NK-92 (cell line): ENCODE results near the gene FFAR4.

Experiments
- DNase-seq: peaks from one replicate; lab custom pipeline; 2025; ENCODE audit not compliant: unreplicated experiment; lab: John Stamatoyannopoulos, UW

Gene FFAR4

DNA sequence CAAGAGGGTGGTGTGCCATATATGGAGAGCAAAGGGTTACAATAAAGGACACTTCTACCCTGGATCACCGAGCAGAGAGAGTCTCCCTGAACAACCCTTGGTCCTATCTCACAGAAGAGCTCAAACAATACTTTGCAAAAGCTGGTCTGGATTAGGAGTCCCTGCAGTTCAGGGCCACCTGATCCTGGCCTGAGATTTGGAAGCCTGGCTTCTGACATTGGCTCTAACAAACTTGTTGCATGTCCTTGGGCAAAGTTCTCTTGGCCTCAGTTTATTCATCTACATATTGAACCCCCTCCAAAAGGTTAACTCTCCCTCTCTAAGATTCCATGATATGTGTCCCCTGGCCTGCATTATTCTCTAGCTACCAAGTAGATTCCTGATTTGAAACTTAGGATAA lies 32.9 kb downstream of the FFAR4 start:
- DNase-seq, result no peak

DNA sequence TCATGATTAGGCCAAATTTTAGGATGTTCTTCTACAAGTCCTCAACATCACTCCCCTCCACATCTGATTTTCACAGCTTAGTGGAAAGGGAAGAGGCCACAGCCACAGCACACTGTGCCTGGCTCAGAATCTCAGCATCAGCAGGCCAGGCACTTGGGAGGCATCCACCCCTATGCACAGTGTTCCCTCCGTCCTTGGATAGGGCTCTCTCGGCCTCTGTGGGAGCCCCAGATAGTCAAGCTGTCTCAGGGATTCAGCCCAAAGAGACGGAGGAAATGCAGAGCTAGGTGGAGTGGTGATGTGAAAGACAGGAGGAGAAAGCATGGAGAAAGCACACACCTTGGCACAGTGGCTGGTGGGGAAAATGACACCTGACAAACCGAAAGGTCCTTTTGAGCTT lies 33.3 kb downstream of the FFAR4 start:
- no peak for DNase-seq

DNA sequence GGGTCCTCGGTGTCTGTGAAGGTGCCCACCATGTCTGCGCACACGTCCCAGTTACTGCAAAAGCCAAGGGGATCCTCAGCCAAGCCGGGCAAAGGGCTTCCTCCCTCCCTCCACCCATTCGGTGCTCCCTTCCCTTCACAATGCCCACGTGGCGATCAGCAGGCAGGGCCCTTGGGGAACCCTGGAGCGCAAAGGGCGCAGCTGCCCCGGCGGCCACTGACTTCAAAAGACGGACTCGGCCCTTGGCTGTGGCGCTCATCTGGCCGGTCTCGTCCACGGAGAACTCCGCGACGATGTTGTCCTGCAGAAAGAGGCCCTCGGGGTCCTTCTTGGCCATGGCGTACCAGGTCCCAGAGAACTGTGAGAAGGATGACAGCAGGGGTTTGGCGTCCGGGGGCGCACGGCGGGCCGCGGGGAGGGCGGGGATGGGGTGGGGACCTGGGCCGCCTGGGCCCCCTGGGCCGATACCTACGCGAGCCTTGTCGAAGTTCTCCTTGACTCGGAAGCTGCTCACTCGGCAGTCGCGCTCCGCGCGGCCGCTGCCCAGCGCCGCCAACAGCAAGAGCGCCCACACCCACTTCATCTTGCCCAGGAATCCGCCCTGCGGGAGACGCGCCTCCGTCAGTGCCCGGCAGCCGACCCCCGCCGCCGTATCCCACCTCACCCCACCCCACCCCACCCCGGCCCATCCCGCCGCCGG lies 34.1 kb downstream of the FFAR4 start:
- DNase-seq, result no peak

DNA sequence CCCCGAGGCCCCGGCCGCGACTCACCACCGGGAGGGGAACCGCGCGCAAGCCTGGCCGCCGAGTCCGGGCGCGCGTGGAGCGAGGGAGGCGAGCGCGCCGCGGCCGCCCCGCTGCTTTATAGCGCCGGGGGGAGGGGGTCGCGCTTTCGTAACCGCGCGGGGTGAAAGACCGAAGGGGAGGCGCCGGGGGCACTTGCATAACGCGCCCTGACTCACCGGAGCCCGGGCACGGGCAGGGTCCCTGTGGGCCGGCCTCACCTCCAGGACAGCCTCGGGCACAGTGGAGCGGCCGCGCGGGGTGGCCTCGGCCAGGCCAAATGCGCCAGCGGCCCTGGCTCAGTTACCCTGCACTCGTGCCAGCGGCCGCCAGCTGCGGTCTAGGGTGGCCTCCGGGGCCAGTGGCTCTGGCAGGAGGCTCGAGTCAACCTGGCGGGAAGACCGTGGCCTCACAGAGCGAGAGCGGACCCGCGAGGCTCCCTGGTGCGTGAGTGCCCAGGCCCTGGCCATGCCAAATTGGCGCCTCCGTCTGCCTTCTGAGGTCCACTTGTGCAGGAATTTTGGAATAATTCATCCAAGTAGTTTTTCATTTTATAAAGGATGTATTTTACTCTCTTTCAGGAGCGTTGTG lies 34.8 kb downstream of the FFAR4 start, which contains the start of gene RBP4:
Gene RBP4 (minus strand): TSS at position 90 of the 628 bp plus-strand sequence. CDS start 207 bp downstream, outside the sequence.
- DNase-seq, result no peak

DNA sequence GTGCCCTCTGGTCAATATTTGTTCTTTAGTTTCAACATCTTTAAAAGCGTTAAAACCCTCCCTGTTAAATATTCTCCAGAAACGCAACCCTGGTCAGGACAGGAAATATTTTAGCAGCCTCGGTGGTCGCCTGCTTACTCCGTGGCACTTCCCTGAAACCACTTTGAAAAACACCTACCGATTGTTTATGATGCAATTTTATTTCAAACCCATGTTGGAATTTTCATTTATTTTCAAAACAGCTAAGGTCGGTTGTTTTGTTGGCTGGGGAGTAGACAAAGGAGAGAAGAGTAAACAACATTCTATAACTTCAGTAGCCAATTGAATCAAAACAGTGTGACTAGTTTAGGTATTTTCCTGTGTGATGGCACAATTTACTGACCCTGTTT lies 35.3 kb downstream of the FFAR4 start:
- no peak for DNase-seq

DNA sequence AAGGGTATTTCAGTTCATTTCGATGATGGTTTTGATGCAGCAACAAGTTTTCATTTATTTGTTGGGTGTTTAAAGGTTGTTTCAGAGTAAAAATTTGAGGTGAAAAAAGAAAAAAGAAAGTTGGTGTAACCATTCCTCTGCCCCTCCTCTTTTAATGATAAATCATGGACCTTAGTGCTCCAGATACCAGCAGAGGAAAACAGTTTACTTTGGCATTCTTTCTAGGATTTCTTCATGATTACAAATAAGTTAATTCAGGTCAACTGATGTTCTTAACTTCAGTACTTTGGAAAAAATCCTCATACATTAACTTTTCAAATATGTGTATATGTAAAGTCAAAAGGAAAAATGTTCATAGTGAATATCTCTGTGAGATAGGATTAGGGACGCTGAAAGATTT lies 36.6 kb downstream of the FFAR4 start:
- DNase-seq, result no peak

DNA sequence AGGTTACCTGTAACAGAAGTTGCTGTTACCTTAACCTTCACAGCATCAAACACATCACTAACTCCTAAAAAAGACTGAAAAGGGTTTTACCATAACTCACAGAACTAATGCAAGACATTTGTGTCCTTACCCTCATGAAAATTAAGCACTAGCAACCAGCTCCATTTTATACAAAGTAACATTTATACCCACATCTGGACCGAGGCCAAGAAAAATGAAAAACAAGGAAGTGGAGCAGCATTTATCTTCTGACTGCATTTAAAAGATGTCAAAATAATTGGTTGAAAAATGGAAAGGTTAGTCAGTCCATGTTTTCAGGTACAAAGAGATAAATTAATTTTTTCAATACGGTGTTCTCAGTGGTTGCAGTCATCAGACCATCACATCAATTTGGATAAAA lies 37.7 kb downstream of the FFAR4 start:
- DNase-seq, result no peak

DNA sequence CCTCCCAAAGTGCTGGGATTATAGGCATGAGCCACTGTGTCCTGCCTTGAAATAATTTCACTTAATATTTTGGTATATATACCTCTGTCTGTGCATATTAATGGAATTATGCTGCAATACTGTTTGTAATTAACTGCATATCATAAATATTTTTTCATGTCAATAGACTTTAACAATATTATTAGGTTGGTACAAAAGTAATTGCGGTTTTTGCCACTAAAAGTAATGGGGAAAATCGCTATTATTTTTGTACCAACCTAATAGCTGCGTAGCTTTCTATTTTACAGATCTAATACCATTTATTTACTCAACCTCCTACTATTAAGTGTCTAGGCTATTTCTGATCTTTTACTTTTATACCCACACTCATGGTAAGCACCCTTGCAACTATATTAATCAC lies 42.0 kb downstream of the FFAR4 start:
- DNase-seq, result no peak

DNA sequence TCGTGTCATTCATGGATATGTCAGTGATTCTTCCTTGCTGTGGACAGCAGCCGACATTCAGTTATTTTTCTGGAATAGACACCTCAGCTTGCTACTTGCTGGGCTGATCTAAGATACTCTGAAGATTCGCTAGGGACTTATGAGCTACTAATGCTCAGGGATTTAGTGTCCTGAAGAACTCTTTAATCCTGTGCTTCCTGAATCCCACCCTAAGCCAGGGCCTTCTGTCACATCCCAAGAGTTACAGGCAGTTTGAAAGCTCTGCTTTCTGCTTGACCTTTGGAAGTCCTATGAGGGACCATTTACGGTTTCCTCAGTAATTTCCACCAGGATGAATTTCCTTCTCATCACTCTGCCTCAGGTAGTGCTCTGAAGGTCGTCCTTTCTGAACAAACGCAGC lies 45.8 kb downstream of the FFAR4 start, which contains the start of gene PDE6C:
Gene PDE6C (plus strand): TSS at position 227 of the 400 bp plus-strand sequence. CDS start 189 bp downstream, outside the sequence.
- no peak for DNase-seq

DNA sequence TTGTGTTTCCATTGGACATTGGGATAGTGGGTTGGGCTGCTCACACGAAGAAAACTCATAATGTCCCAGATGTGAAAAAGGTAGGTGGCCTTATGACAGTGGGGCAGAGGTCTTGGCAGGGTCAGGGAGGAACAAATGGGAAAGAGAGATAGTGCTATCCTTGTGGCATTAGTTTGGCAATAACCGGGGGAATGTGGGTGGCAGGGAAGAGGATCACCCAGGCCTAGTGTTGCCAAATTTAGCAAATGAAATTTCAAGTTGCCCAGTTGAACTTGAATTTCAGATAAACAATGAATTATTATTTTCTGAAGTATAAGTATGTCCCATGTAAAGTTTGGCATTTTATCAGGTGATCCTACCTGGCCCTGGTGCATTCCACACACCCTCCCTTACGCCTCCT lies 46.7 kb downstream of the FFAR4 start:
- no peak for DNase-seq

DNA sequence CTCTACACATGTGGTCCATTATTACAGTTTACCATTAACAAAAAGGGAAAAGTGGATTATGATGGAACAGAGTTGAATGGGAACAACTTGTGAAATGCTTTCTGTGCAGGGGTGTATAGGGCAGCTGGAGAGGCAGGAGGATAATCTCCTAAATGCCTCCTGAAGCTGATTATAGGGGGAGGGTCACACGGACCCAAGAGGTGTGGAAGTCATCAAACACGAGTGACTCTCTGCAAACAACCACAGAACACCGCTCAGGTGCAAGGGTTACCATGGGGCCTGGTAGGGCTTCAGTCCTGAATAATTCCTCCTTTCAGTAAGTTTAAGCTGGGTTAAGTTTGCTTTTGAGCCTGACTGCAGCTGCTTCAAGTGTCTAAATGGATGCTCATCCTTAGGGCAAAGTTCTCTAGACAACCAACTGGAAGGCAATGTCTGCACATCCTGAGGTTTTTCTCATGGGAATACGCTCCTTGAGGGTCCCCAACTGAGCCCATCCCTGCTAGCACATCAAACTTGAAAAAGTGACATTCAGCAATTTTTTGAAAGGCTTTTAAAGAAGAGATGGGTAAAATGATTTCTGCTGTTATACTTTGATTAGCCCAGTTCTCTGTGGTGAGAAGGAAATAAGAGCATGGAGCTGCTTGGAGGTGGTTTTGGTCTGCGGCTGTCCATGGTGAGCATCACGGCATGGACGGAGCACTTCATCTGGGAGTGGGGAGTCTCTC lies 47.8 kb downstream of the FFAR4 start:
- DNase-seq, result no peak

DNA sequence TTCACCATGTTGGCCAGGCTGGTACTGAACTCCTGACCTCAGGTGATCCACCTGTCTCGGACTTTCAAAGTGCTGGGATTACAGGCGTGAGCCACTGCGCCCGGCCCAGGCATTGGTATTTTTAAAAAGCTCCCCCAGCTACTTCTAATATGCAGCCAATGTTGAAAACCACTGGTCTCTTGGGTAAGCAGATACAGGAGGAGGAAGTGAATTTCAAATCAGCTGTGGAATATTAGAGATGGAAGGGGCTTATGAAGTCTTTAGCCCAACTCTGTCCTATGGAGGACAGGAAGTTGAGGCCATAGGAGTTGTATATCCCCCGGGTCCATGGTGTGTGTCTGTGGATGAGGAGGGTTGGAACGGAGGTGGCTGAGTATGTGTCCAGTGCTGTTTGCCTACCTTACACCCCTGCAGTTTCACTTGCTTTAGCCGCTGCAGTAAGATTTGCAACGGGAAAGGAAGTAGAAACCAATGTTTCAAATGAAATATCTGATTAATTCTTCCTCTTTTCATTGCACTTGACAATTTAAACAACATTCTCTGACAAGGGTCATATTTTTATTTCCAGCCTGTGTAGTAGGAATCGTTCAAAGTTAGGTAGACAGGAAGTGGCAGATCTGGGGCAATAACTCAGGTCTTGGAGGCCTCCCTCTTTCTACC lies 49.2 kb downstream of the FFAR4 start:
- no peak for DNase-seq

DNA sequence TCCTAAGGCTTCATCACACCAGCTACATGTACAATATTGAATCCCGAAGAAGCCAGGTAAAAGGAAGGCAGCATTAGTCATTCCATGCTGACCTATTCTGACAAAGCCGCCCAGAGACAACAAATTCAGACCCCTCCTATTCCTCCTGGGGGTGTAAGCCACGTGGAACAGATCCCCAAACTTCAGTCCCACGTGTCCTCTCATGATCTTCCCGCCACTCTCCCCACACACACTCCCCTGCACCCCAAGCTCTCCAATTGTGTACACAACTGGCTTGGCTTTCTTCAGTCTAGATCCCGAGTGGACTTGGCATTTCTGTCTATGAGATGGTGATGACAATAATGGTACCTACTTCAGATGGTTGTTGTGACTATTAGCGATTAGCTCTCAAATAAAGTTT lies 54.5 kb downstream of the FFAR4 start:
- DNase-seq, result no peak

DNA sequence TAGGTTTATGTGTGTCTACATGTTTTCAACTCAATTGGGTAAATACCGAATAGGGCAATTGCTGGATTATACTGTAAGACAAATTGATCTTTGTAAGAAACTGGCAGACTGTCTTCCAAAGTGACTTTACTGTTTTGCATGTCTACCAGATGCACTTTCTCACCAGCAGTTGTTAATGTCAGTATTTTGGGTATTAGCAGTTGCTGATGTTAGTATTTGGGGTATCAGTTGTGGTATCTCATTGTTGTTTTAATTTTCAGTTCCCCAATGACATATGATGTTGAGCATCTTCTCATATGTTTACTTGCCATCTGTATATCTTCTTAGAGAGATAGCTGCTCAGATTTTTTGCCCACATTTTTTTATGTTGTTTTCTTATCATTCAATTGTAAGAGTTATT lies 56.5 kb downstream of the FFAR4 start:
- DNase-seq, result no peak

DNA sequence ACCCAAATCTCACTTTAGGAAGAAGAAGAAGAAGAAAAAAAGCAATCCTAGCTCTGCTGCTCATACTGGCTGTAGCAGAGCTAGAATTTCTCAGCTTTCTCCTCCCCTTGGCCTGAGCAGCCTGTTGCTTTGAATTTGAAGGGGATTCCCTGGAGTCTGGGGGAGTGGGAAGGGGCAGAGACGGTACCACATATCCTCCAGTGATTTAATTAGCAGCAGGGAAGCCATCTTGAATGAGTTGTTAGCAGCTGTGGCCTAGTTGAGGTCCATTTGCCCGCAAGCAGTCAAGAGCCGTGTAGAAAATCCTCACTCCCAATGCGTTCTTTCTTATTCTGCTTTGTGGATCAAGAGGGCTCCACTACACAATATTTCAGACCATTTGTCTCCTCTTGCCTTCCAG lies 62.4 kb downstream of the FFAR4 start:
- DNase-seq, result no peak

DNA sequence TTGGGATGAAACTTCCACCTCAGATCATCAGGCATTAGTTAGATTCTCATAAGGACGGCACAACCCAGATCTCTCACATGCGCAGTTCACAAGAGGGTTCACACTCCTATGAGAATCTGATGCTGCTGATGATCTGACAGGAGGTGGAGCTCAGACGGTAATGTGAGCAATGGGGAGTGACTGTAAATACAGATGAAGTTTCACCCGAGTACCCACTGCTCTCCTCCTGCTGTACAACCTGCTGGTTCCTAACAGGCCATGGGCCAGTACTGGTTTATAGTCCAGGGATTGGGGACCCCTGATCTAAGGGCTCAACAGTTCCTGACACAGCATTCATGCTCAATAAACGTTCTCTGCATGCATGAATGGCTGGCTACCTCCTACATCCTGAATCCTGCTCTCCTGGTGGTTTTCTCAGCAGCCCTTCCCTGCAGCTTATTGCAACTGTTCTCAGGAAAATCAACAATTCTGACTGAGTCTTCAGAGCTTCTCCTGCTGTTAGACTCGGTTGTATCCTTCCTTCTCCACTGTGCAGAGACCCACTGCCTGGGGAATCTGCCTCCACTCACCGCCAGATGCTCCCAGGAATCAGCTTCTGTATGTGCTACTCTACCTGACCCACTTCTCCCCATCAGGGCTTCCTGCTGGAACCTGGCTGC lies 63.3 kb downstream of the FFAR4 start:
- DNase-seq, result no peak

DNA sequence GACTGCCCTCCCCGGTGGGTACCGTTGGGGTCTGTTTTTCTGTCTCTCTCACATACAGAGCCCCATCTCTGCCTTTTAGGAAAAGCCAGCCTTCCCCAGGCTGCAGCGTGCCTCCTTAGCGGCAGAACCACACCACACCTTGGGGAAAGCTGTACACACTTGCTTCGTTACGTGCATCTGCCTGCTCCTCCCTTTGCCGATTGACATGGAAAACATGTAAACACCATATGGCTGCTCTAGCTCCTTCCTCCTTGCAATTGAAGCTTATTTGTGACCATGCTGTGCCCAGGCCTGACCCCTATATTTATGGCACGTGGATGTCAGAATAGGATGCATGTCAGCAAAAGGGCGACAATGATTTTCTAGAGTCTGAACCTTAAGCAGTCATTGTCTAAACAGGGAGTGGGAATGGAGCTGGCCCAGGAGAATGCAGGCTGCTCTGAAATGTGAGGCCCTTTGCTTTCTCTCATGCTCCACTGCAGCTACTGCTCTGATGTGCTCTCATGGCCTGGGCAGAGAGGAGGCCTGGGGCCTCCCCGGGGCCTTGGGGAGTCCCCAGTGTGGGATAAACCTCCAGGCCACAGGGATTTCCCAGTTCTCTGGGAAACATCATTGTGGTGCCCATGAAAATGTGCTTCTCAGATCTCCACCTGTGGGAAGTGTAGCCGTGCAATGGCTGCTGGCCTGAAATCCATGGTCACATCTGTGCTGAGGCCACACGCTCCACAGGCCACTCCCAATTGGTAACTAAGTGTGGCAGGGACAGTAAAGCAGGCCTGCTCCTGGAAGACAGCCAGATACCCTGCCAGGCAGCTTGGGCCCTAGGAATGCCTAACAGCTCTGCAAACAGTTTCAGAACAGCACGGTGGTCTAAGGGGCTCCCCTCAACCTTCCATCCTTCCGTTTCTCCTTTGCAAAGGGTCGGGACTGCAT lies 64.4 kb downstream of the FFAR4 start:
- no peak for DNase-seq
